ENCODE measurements around the gene OTOA.
"Not testable (repeated sequence)": the region's sequence is repeated elsewhere in the genome, so short reads cannot be mapped to it uniquely, and the experiment has no call there.

Gene OTOA

GRCh38 chr16:21630866-21631265 lies 32.9 kb upstream of the OTOA start:
- H3K36me3 ChIP-seq (ENCODE audit: control insufficient read depth in 4 of 4, insufficient read depth in 4 of 4, low read length in 3 of 4), result peaks cover 16 to 36% (median 23%) of the 10 kb centered on the region in 4 experiments
- CTCF ChIA-PET, result interaction anchor here (1.1 kb wide), 1 partner anchor 16 kb away, joined by 5 read pairs; no protein-coding TSS in a partner anchor

GRCh38 chr16:21631376-21631775 lies 32.4 kb upstream of the OTOA start:
- H3K9me3 ChIP-seq (ENCODE audit: control extremely low read depth in 1 of 5, control insufficient read depth in 4 of 5, insufficient read depth in 2 of 5, low read depth in 1 of 5, low read length in 4 of 5); H3K27ac ChIP-seq (ENCODE audit: insufficient read depth in 1 of 2, low read depth in 1 of 2, low read length in 2 of 2, poor library complexity in 1 of 2, severe bottlenecking in 2 of 2); H3K27me3 ChIP-seq (replicated peaks in 2 of 5; ENCODE audit: control insufficient read depth in 4 of 5, insufficient read depth in 5 of 5, low read length in 4 of 5); H3K4me1 ChIP-seq (ENCODE audit: control extremely low read depth in 1 of 4, control insufficient read depth in 4 of 4, insufficient read depth in 4 of 4, low read length in 3 of 4); POLR2A ChIA-PET; H3K4me3 ChIP-seq (ENCODE audit: control insufficient read depth in 1 of 7, extremely low read depth in 1 of 7, insufficient read depth in 4 of 7, low read depth in 2 of 7, low read length in 6 of 7); CTCF ChIA-PET; DNase-seq: not testable (repeated sequence)
- peaks cover 16 to 38% (median 23%) of the 10 kb centered on the region in 4 experiments for H3K36me3 ChIP-seq (ENCODE audit: control insufficient read depth in 4 of 4, insufficient read depth in 4 of 4, low read length in 3 of 4)
- WGBS (ENCODE audit: insufficient coverage), result 100% methylated on average over 2 of the region's 8 CpGs

More at GRCh38 chr16:21630866-21631265, 32.9 kb upstream of the OTOA start:
- H3K9me3 ChIP-seq (ENCODE audit: control extremely low read depth in 1 of 5, control insufficient read depth in 4 of 5, insufficient read depth in 2 of 5, low read depth in 1 of 5, low read length in 4 of 5); H3K4me3 ChIP-seq (ENCODE audit: control insufficient read depth in 1 of 7, extremely low read depth in 1 of 7, insufficient read depth in 4 of 7, low read depth in 2 of 7, low read length in 6 of 7); DNase-seq; H3K27me3 ChIP-seq (replicated peaks in 2 of 5; ENCODE audit: control insufficient read depth in 4 of 5, insufficient read depth in 5 of 5, low read length in 4 of 5); POLR2A ChIA-PET; H3K27ac ChIP-seq (ENCODE audit: insufficient read depth in 1 of 2, low read depth in 1 of 2, low read length in 2 of 2, poor library complexity in 1 of 2, severe bottlenecking in 2 of 2): not testable (repeated sequence)
- WGBS (ENCODE audit: insufficient coverage), result no CpG with 5 or more reads among the region's 6 CpGs
- peaks cover 2 to 13% (median 12%) of the 10 kb centered on the region in 4 experiments for H3K4me1 ChIP-seq (ENCODE audit: control extremely low read depth in 1 of 4, control insufficient read depth in 4 of 4, insufficient read depth in 4 of 4, low read length in 3 of 4)

- H3K27me3 ChIP-seq (replicated peaks in 2 of 5; ENCODE audit: control insufficient read depth in 4 of 5, insufficient read depth in 5 of 5, low read length in 4 of 5); H3K4me1 ChIP-seq (ENCODE audit: control extremely low read depth in 1 of 4, control insufficient read depth in 4 of 4, insufficient read depth in 4 of 4, low read length in 3 of 4); POLR2A ChIA-PET; H3K4me3 ChIP-seq (ENCODE audit: control insufficient read depth in 1 of 7, extremely low read depth in 1 of 7, insufficient read depth in 4 of 7, low read depth in 2 of 7, low read length in 6 of 7); DNase-seq; H3K9me3 ChIP-seq (ENCODE audit: control extremely low read depth in 1 of 5, control insufficient read depth in 4 of 5, insufficient read depth in 2 of 5, low read depth in 1 of 5, low read length in 4 of 5); H3K27ac ChIP-seq (ENCODE audit: insufficient read depth in 1 of 2, low read depth in 1 of 2, low read length in 2 of 2, poor library complexity in 1 of 2, severe bottlenecking in 2 of 2); CTCF ChIA-PET: not testable (repeated sequence)
- peaks cover 12 to 41% (median 23%) of the 10 kb centered on the region in 4 experiments for H3K36me3 ChIP-seq (ENCODE audit: control insufficient read depth in 4 of 4, insufficient read depth in 4 of 4, low read length in 3 of 4)
- 81% methylated on average over 4 of the region's 5 CpGs for WGBS (ENCODE audit: insufficient coverage)
These were observed 31.7 kb upstream of the OTOA start for GRCh38 chr16:21631951-21632575.

GRCh38 chr16:21634216-21634615 lies 29.6 kb upstream of the OTOA start:
- POLR2A ChIA-PET, result no interaction called here
- CTCF ChIA-PET, result no interaction called here
- Histone ChIP-seq H3K9me3 (ENCODE audit: control extremely low read depth in 1 of 5, control insufficient read depth in 4 of 5, insufficient read depth in 2 of 5, low read depth in 1 of 5, low read length in 4 of 5) (peaks cover 0 to 4% (median 0%) of the 10 kb centered on the region in 5 experiments), H3K27me3 (replicated peaks in 2 of 5; ENCODE audit: control insufficient read depth in 4 of 5, insufficient read depth in 5 of 5, low read length in 4 of 5) (no peaks in the 10 kb centered on the region), H3K4me3 (ENCODE audit: control insufficient read depth in 1 of 7, extremely low read depth in 1 of 7, insufficient read depth in 4 of 7, low read depth in 2 of 7, low read length in 6 of 7) (no peak overlapping the region), H3K36me3 (ENCODE audit: control insufficient read depth in 4 of 4, insufficient read depth in 4 of 4, low read length in 3 of 4) (peaks cover 8 to 27% (median 13%) of the 10 kb centered on the region in 4 experiments), H3K4me1 (ENCODE audit: control extremely low read depth in 1 of 4, control insufficient read depth in 4 of 4, insufficient read depth in 4 of 4, low read length in 3 of 4) (peaks cover 0 to 11% (median 1%) of the 10 kb centered on the region in 4 experiments), H3K27ac (ENCODE audit: insufficient read depth in 1 of 2, low read depth in 1 of 2, low read length in 2 of 2, poor library complexity in 1 of 2, severe bottlenecking in 2 of 2) (no peak overlapping the region)
- 97% methylated on average over 5 of the region's 5 CpGs for WGBS (ENCODE audit: insufficient coverage)
- no peak for DNase-seq

- H3K27ac ChIP-seq (ENCODE audit: insufficient read depth in 1 of 2, low read depth in 1 of 2, low read length in 2 of 2, poor library complexity in 1 of 2, severe bottlenecking in 2 of 2); H3K9me3 ChIP-seq (ENCODE audit: control extremely low read depth in 1 of 5, control insufficient read depth in 4 of 5, insufficient read depth in 2 of 5, low read depth in 1 of 5, low read length in 4 of 5); H3K27me3 ChIP-seq (replicated peaks in 2 of 5; ENCODE audit: control insufficient read depth in 4 of 5, insufficient read depth in 5 of 5, low read length in 4 of 5); CTCF ChIA-PET; DNase-seq; POLR2A ChIA-PET; H3K4me3 ChIP-seq (ENCODE audit: control insufficient read depth in 1 of 7, extremely low read depth in 1 of 7, insufficient read depth in 4 of 7, low read depth in 2 of 7, low read length in 6 of 7): not testable (repeated sequence)
- peaks cover 0 to 15% (median 8%) of the 10 kb centered on the region in 4 experiments for H3K36me3 ChIP-seq (ENCODE audit: control insufficient read depth in 4 of 4, insufficient read depth in 4 of 4, low read length in 3 of 4)
- H3K4me1 ChIP-seq (ENCODE audit: control extremely low read depth in 1 of 4, control insufficient read depth in 4 of 4, insufficient read depth in 4 of 4, low read length in 3 of 4), result peaks cover 0 to 11% (median 1%) of the 10 kb centered on the region in 4 experiments
- 100% methylated on average over 8 of the region's 9 CpGs for WGBS (ENCODE audit: insufficient coverage)
These were observed 28.1 kb upstream of the OTOA start for GRCh38 chr16:21635694-21636093.

- no peak for DNase-seq
- H3K36me3 ChIP-seq (ENCODE audit: control insufficient read depth in 4 of 4, insufficient read depth in 4 of 4, low read length in 3 of 4), result peaks cover 0 to 13% (median 8%) of the 10 kb centered on the region in 4 experiments
- no peaks in the 10 kb centered on the region for H3K9me3 ChIP-seq (ENCODE audit: control extremely low read depth in 1 of 5, control insufficient read depth in 4 of 5, insufficient read depth in 2 of 5, low read depth in 1 of 5, low read length in 4 of 5)
- 99% methylated on average over 34 of the region's 37 CpGs for WGBS (ENCODE audit: insufficient coverage)
- no peaks in the 10 kb centered on the region for H3K27me3 ChIP-seq (replicated peaks in 2 of 5; ENCODE audit: control insufficient read depth in 4 of 5, insufficient read depth in 5 of 5, low read length in 4 of 5)
- ChIA-PET POLR2A (interaction anchor here (0.5 to 0.8 kb wide), 3 partner anchors 11 to 314 kb away, joined by 3 to 4 read pairs (median 3); no protein-coding TSS in a partner anchor), CTCF (interaction anchor here (0.8 to 11.1 kb wide), 8 partner anchors 13 to 81 kb away, joined by 3 to 176 read pairs (median 4); no protein-coding TSS in a partner anchor)
- H3K4me3 ChIP-seq (ENCODE audit: control insufficient read depth in 1 of 7, extremely low read depth in 1 of 7, insufficient read depth in 4 of 7, low read depth in 2 of 7, low read length in 6 of 7), result no peak overlapping the region
- H3K4me1 ChIP-seq (ENCODE audit: control extremely low read depth in 1 of 4, control insufficient read depth in 4 of 4, insufficient read depth in 4 of 4, low read length in 3 of 4), result peaks cover 0 to 11% (median 1%) of the 10 kb centered on the region in 4 experiments
- no peak overlapping the region for H3K27ac ChIP-seq (ENCODE audit: insufficient read depth in 1 of 2, low read depth in 1 of 2, low read length in 2 of 2, poor library complexity in 1 of 2, severe bottlenecking in 2 of 2)
These were observed 26.5 kb upstream of the OTOA start for GRCh38 chr16:21637032-21637968.

All from common myeloid progenitor, CD34-positive (primary cell).